ENCODE data around the gene SLC30A9.

DNA sequence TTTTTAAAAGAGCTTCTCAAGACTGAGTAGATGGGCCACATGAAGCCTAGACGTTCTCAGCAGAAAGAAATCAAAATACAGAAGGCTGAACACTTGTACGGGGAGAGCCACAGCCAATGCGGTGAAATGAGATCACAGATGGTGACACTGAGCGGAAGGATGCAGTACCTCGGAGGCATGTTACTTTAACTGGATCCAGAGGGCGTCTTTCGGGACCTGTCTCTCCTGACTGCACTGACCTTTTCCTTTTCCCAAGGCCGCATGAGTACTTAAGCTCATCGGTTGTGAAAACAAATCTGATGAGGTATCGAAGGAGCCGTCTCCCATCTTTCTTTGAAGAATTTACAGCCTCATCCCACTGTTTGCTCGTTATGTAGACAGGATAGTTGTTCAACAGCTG lies 129.6 kb downstream of the SLC30A9 start:
- TF ChIP-seq, protein P1, sequence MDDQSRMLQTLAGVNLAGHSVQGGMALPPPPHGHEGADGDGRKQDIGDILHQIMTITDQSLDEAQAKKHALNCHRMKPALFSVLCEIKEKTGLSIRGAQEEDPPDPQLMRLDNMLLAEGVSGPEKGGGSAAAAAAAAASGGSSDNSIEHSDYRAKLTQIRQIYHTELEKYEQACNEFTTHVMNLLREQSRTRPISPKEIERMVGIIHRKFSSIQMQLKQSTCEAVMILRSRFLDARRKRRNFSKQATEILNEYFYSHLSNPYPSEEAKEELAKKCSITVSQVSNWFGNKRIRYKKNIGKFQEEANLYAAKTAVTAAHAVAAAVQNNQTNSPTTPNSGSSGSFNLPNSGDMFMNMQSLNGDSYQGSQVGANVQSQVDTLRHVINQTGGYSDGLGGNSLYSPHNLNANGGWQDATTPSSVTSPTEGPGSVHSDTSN (CRISPR knock-in tag; IDR thresholded peaks at IDR 0.05): no peak
- no peak for TF ChIP-seq ZNF654 (tag by site-specific recombination; IDR thresholded peaks at IDR 0.05; ENCODE audit: low read depth)
- TF ChIP-seq, protein P2, sequence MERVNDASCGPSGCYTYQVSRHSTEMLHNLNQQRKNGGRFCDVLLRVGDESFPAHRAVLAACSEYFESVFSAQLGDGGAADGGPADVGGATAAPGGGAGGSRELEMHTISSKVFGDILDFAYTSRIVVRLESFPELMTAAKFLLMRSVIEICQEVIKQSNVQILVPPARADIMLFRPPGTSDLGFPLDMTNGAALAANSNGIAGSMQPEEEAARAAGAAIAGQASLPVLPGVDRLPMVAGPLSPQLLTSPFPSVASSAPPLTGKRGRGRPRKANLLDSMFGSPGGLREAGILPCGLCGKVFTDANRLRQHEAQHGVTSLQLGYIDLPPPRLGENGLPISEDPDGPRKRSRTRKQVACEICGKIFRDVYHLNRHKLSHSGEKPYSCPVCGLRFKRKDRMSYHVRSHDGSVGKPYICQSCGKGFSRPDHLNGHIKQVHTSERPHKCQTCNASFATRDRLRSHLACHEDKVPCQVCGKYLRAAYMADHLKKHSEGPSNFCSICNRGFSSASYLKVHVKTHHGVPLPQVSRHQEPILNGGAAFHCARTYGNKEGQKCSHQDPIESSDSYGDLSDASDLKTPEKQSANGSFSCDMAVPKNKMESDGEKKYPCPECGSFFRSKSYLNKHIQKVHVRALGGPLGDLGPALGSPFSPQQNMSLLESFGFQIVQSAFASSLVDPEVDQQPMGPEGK (tag by site-specific recombination; IDR thresholded peaks at IDR 0.05): no peak
- TF ChIP-seq, protein P3, sequence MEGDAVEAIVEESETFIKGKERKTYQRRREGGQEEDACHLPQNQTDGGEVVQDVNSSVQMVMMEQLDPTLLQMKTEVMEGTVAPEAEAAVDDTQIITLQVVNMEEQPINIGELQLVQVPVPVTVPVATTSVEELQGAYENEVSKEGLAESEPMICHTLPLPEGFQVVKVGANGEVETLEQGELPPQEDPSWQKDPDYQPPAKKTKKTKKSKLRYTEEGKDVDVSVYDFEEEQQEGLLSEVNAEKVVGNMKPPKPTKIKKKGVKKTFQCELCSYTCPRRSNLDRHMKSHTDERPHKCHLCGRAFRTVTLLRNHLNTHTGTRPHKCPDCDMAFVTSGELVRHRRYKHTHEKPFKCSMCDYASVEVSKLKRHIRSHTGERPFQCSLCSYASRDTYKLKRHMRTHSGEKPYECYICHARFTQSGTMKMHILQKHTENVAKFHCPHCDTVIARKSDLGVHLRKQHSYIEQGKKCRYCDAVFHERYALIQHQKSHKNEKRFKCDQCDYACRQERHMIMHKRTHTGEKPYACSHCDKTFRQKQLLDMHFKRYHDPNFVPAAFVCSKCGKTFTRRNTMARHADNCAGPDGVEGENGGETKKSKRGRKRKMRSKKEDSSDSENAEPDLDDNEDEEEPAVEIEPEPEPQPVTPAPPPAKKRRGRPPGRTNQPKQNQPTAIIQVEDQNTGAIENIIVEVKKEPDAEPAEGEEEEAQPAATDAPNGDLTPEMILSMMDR (tag by site-specific recombination; IDR thresholded peaks at IDR 0.05): no peak

All from HEK293 (cell line).